Pancreas (tissue), 10 donors: Measurements from ENCODE around the gene MYBPHL. TPM values are rescaled to one million over a fixed set of nuclear protein-coding genes. Genes with fewer than 3 reads are reported as not detected.

ENCODE experiments used
- ATAC-seq, 4 donors: fragments of 200-7000 bp; cut with Tn5 transposase; one replicate each; pipeline versions ENCODE4 v1.8.0 to v1.9.1; 2020; ENCODE audit warnings: mild to moderate bottlenecking in 4 of 4, moderate library complexity in 4 of 4
- DNase-seq, 6 donors: peaks; one replicate each; pipeline ENCODE4 v3.0.0-alpha.2; 2020
- FAIRE-seq: peaks from 2 replicates; lab custom pipeline; 2012; peaks lifted over from hg19 to GRCh38; lab: Jason Lieb, UNC
- H3K27ac ChIP-seq, 4 donors: fragments of 200-600 bp; sonication (generic); 1 replicate in 3 of 4; 2 replicates in 1 of 4; pipeline versions ENCODE4 v1.5.0 to v1.8.0; 2020
- H3K27me3 ChIP-seq, 4 donors: fragments of 200-600 bp; one replicate each; pipeline ENCODE4 v1.8.0; 2021
- H3K36me3 ChIP-seq, 3 donors: fragments of 200-600 bp; sonication (generic) in 1 of 3; one replicate each; pipeline versions ENCODE4 v1.5.0 to v1.8.0; 2020 to 2021
- H3K4me1 ChIP-seq, 3 donors: fragments of 200-600 bp; one replicate each; pipeline ENCODE4 v1.8.0; 2021
- H3K4me3 ChIP-seq, 4 donors: fragments of 200-600 bp; sonication (generic) in 2 of 4; one replicate each; pipeline versions ENCODE4 v1.5.0 to v1.8.0; 2020 to 2021
- H3K9me3 ChIP-seq, 4 donors: fragments of 200-600 bp; one replicate each; pipeline ENCODE4 v1.8.0; 2021
- WGBS, 2 donors: extraction: QIAGEN DNeasy Blood & Tissue Kit; methylation state at CpG; one replicate each; pipeline ENCODE4 v1.1.7; 2013; 5-methylcytosine and 5-hydroxymethylcytosine counted together
- intact Hi-C, 3 donors: fragments of 100-400 bp; cut with DNase I; formaldehyde crosslinking; loops; one replicate each; pipeline versions ENCODE4 v1.11.1 to v1.14.2; 2022
- polyA plus RNA-seq, 2 donors: library from polyadenylated mRNA; stranded (reverse); fragments of 200-250 nt; gene quantifications; one replicate each; pipeline ENCODE4 v1.2.3, GENCODE V29; 2013
- total RNA-seq, 6 donors: library from RNA; stranded (reverse); fragmentation: NEBNext Ultra II Directional in 4 of 6; extraction: Animal tissue kit (Norgen Biotek cat#: 25700) in 4 of 6; gene quantifications; one replicate each; pipeline versions ENCODE4 v1.2.1 to v1.2.4, GENCODE V29; 2021 to 2023
- TF ChIP-seq, protein P1 (sequence below), 4 donors: fragments of 200-600 bp; sonication (generic) in 3 of 4; IDR thresholded peaks; one replicate each; pipeline versions ENCODE4 v1.5.0 to v1.8.0; 2021; ENCODE audit warnings: antibody characterized with exemption in 4 of 4
- donor health status: healthy with polysubstance abuse.
- donor health status: DM: no; HTN: no; CAD: no; lungs with moderate emphysema.
- donor health status: DM: no; HTN: no; CAD: no.
- donor health status: control.
- donor health status: control.
- donor health status: Bipolar disorder and iron deficiency.
- donor health status: DM: yes; HTN: yes; CAD: no.
- donor health status: DM: no; HTN: no; CAD: no.
- donor health status: DM: no; HTN: no; CAD: no.
- donor health status: DM: yes; HTN: yes; CAD: no.

The MYBPHL gene
- total and polyA plus RNA-seq, 8 donors: 0.26 to 1.1 (median 0.27) TPM; not detected in 4

DNA sequence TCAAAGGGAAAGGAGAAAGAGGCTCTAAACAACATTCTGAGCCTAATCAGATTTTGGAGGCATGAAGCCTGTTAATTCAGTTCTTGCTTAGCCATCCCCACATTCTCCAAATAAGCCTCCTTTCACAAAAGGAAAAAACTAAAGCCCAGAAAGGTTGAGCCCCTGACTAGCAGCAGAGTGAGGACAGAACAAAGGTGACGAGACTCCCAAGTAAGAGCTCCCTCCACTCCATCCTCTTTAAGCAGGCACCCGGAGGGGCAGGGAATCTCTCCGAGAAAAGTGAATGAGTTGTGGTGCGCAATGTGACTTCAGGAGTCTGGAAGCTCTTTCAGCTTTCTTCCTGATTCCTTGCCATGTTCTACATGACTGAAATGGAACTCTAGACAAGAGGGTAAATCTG lies 43.4 kb upstream of the MYBPHL start:
- no peak overlapping the region for H3K4me3 ChIP-seq
- H3K27ac ChIP-seq: no peak overlapping the region
- TF ChIP-seq, protein P1, sequence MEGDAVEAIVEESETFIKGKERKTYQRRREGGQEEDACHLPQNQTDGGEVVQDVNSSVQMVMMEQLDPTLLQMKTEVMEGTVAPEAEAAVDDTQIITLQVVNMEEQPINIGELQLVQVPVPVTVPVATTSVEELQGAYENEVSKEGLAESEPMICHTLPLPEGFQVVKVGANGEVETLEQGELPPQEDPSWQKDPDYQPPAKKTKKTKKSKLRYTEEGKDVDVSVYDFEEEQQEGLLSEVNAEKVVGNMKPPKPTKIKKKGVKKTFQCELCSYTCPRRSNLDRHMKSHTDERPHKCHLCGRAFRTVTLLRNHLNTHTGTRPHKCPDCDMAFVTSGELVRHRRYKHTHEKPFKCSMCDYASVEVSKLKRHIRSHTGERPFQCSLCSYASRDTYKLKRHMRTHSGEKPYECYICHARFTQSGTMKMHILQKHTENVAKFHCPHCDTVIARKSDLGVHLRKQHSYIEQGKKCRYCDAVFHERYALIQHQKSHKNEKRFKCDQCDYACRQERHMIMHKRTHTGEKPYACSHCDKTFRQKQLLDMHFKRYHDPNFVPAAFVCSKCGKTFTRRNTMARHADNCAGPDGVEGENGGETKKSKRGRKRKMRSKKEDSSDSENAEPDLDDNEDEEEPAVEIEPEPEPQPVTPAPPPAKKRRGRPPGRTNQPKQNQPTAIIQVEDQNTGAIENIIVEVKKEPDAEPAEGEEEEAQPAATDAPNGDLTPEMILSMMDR (IDR thresholded peaks at IDR 0.05): no peak
- DNase-seq (no peak), FAIRE-seq (no peak), ATAC-seq (no peak)
- H3K36me3 ChIP-seq: peaks cover 0 to 5% (median 0%) of the 10 kb centered on the region in 3 donors
- H3K9me3 ChIP-seq: no peaks in the 10 kb centered on the region
- intact Hi-C loops: no loop called here
- WGBS, 2 donors: 94 to 97% methylated on average over 4 of the region's 4 CpGs
- H3K4me1 ChIP-seq: no peaks in the 10 kb centered on the region
- H3K27me3 ChIP-seq: no peaks in the 10 kb centered on the region

DNA sequence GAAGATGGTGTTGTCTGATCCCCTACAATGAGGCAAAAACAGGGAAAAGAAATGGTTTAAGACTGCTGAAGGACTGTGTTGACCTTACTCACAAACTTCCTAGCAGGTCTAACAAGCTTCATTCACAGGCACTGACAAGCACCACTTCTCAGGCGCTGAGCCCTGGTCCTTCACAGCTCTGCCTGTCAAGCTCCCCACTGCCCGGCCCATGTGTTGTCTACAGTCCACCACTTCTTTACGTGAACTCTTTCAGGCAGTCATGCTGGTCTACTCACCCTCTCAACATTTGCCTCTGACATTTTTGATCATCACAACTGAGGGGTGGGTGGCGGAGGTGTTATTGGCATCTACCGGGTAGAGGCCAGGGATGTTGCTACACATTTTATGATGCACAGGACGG lies 40.7 kb upstream of the MYBPHL start:
- TF ChIP-seq, protein P1 (IDR thresholded peaks at IDR 0.05): no peak
- no peaks in the 10 kb centered on the region for H3K9me3 ChIP-seq
- no peak for FAIRE-seq
- intact Hi-C loops: no loop called here
- ATAC-seq: no peak
- no peaks in the 10 kb centered on the region for H3K4me1 ChIP-seq
- H3K4me3 ChIP-seq: no peak overlapping the region
- WGBS, 2 donors: 95 to 96% methylated on average over 6 of the region's 6 CpGs
- DNase-seq: no peak
- H3K36me3 ChIP-seq: peaks cover 0 to 4% (median 0%) of the 10 kb centered on the region in 3 donors
- H3K27me3 ChIP-seq: no peaks in the 10 kb centered on the region
- H3K27ac ChIP-seq: no peak overlapping the region

DNA sequence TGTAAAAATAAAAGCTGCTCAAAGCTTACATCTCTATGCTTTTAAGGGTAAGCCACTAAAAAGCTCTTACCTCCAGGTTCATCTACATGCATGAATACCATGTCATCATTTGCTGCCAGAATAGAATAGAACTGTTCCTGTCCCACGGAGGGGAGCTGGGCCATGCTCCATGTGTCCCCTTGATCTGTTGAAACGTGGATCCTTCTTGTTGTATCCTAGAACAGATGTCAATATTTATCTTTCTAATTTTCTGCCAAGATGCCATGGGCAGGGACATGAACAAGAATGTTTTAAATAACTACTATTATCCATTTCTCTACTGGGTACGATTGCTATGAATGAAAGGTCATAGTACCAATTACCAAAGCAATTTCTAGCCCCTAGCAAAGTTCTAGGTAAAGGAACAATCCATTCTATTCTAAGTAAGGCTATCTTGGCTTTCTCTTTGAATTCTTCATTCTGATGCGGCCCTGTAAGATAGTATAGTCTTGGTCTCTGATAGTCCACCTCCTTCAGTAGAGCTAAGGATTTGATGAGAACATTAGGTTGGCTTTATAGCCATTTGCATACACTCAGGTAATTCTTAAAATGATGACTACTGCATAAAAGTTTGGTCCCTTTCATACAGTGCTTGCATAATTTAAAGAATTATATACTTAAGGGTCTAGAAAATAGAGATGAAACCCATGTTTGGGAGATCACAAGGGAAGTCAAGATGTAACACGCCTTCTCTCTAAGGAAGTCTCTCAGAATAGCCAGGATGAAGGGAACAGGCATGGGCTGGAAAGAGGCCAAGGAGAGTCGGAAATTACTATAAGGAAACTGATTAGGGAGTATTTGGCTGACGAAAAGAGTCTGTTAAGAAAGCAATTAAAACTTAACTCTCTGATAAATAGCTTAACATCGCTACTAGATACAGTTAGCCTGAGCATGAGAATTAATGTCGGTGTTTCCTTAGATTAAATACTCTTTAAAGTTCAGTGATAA lies 35.4 kb upstream of the MYBPHL start:
- FAIRE-seq (no peak), ATAC-seq (no peak), DNase-seq (no peak)
- H3K4me3 ChIP-seq: no peak overlapping the region
- 53 to 58% methylated on average over 9 of the region's 9 CpGs for WGBS, 2 donors
- intact Hi-C loops: no loop called here
- H3K4me1 ChIP-seq: no peaks in the 10 kb centered on the region
- TF ChIP-seq, protein P1 (IDR thresholded peaks at IDR 0.05): no peak
- H3K9me3 ChIP-seq: no peaks in the 10 kb centered on the region
- no peak overlapping the region for H3K27ac ChIP-seq
- no peaks in the 10 kb centered on the region for H3K27me3 ChIP-seq
- H3K36me3 ChIP-seq: peaks cover 0 to 18% (median 4%) of the 10 kb centered on the region in 3 donors

DNA sequence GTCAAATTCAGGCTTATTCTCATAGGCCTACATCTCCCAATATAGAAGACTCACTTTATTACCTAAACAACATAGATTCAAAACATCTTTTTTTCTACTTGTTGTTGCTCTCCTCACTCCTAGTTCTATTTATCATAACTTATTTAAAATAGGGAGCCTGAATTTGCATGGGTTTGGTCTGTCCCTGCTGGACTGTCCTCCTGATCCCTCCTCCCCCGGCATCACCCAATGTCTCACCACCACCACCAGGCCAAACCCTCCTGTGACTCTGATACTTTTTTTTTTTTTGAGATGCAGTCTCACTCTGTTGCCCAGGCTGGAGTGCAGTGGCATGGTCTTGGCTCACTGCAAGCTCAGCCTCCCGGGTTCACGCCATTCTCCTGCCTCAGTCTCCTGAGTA lies 31.8 kb upstream of the MYBPHL start:
- FAIRE-seq (no peak), DNase-seq (no peak), ATAC-seq (no peak)
- WGBS, 2 donors: 96 to 98% methylated on average over 3 of the region's 3 CpGs
- H3K4me3 ChIP-seq: no peak overlapping the region
- H3K27ac ChIP-seq: no peak overlapping the region
- peaks cover 0 to 29% (median 8%) of the 10 kb centered on the region in 3 donors for H3K36me3 ChIP-seq
- H3K27me3 ChIP-seq: no peaks in the 10 kb centered on the region
- TF ChIP-seq, protein P1 (IDR thresholded peaks at IDR 0.05): no peak
- intact Hi-C loops: no loop called here
- no peaks in the 10 kb centered on the region for H3K9me3 ChIP-seq
- no peaks in the 10 kb centered on the region for H3K4me1 ChIP-seq

DNA sequence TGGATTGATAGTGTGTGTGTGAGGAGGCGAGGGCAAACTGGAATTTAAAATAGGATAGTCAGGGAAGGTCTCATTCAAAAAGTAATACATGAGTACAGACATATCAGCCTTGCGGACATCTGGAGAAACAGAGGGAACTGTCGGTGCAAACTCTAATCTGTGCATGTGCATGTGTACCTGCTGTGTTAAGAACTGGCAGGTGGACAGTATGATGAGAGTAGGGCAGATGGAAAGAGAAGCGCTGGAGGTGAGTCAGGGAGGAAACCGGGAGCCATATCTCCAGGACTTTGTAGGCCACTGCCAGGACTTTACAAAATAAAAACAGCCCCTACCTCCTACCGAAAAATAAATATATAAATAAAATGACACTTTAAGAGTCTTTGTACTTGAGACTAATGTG lies 31.3 kb upstream of the MYBPHL start:
- no peak overlapping the region for H3K27ac ChIP-seq
- no peaks in the 10 kb centered on the region for H3K4me1 ChIP-seq
- H3K36me3 ChIP-seq: peaks cover 0 to 33% (median 8%) of the 10 kb centered on the region in 3 donors
- TF ChIP-seq, protein P1 (IDR thresholded peaks at IDR 0.05): no peak
- WGBS, 2 donors: 92% methylated on average over 6 of the region's 6 CpGs
- ATAC-seq (no peak), DNase-seq (no peak), FAIRE-seq (no peak)
- intact Hi-C loops: no loop called here
- H3K4me3 ChIP-seq: no peak overlapping the region
- no peaks in the 10 kb centered on the region for H3K27me3 ChIP-seq
- no peaks in the 10 kb centered on the region for H3K9me3 ChIP-seq
